IMR-90 (cell line): ENCODE results near the gene RNF149. TPM values are rescaled to one million over a fixed set of nuclear protein-coding genes. Genes with fewer than 3 reads are reported as not detected.

Experiments used
- ATAC-seq: fragments of 200-7000 bp; cut with Tn5 transposase; 2 replicates; pipeline ENCODE4 v1.9.1; 2020; ENCODE audit warnings: low read depth, mild to moderate bottlenecking, moderate library complexity
- BruUV-seq: library from RNA; stranded (reverse); fragments of 400-500 nt; replicated peaks from 2 replicates; lab custom pipeline; 2021; lab: Mats Ljungman, UMichigan
- CTCF ChIA-PET: fragments of 300-600 bp; formaldehyde crosslinking; extraction: SDS; loops from one replicate; lab custom pipeline; 2021; ENCODE audit warnings: antibody characterized with exemption; lab: Yijun Ruan, JAX
- POLR2A ChIA-PET: fragments of 300-600 bp; sonication (Branson Sonifier 250); formaldehyde crosslinking; loops from one replicate; lab custom pipeline; 2022; ENCODE audit warnings: antibody characterized with exemption; ENCODE audit not compliant: unreplicated experiment; lab: Charles Lee
- DNase-seq: peaks from one replicate; pipeline ENCODE4 v3.0.0; 2013
- H2AFZ ChIP-seq: replicated peaks from 2 replicates; pipeline ENCODE3; 2013; ENCODE audit warnings: low read length, mild to moderate bottlenecking; ENCODE audit not compliant: poor library complexity
- H2AK5ac ChIP-seq: 2 replicates; pipeline ENCODE4 v1.6.1; 2013; ENCODE audit warnings: low read depth, low read length, inconsistent platforms
- H2AK9ac ChIP-seq: replicated peaks from 2 replicates; pipeline ENCODE3; 2013; ENCODE audit warnings: mild to moderate bottlenecking, low read depth, low read length, moderate library complexity; ENCODE audit not compliant: poor library complexity
- H2BK120ac ChIP-seq: 2 replicates; pipeline ENCODE4 v1.6.1; 2013; ENCODE audit warnings: low read depth, low read length, inconsistent platforms
- H2BK15ac ChIP-seq: 3 replicates; pipeline ENCODE4 v1.6.1; 2013; ENCODE audit warnings: low read depth, low read length, inconsistent platforms
- H2BK20ac ChIP-seq: 2 replicates; pipeline ENCODE4 v1.6.1; 2013; ENCODE audit warnings: low read depth, mild to moderate bottlenecking, inconsistent platforms, low read length, moderate library complexity
- H2BK5ac ChIP-seq: 2 replicates; pipeline ENCODE4 v1.6.1; 2013; ENCODE audit warnings: mild to moderate bottlenecking, low read depth, low read length, inconsistent platforms; ENCODE audit not compliant: poor library complexity, severe bottlenecking
- H3K14ac ChIP-seq: replicated peaks from 2 replicates; pipeline ENCODE4 v1.6.1; 2013; ENCODE audit warnings: low read depth, low read length, inconsistent platforms
- H3K18ac ChIP-seq: 2 replicates; pipeline ENCODE4 v1.6.1; 2013; ENCODE audit warnings: low read depth, low read length, control low read depth
- H3K23ac ChIP-seq: 2 replicates; pipeline ENCODE4 v1.6.1; 2013; ENCODE audit warnings: low read depth, low read length, inconsistent platforms
- H3K27ac ChIP-seq: 2 replicates; pipeline ENCODE4 v1.5.1; 2013; ENCODE audit warnings: mild to moderate bottlenecking, control low read depth, low read length; ENCODE audit not compliant: insufficient read depth
- H3K27me3 ChIP-seq: 2 replicates; pipeline ENCODE4 v1.6.1; 2013; ENCODE audit warnings: low read length; ENCODE audit not compliant: control insufficient read depth, insufficient read depth
- H3K36me3 ChIP-seq: 2 replicates; pipeline ENCODE4 v1.6.1; 2013; ENCODE audit warnings: low read length, mixed read lengths; ENCODE audit not compliant: control insufficient read depth, insufficient read depth
- H3K4ac ChIP-seq: 2 replicates; pipeline ENCODE4 v1.6.1; 2013; ENCODE audit warnings: low read depth, low read length, inconsistent platforms
- H3K4me1 ChIP-seq: 2 replicates; pipeline ENCODE4 v1.6.1; 2013; ENCODE audit warnings: low read length, mixed read lengths; ENCODE audit not compliant: control insufficient read depth, insufficient read depth
- H3K4me2 ChIP-seq: 2 replicates; pipeline ENCODE4 v1.6.1; 2013; ENCODE audit warnings: low read depth, mild to moderate bottlenecking, control low read depth, low read length, moderate library complexity
- H3K4me3 ChIP-seq: 2 replicates; pipeline ENCODE4 v1.5.1; 2013; ENCODE audit warnings: low read depth, mild to moderate bottlenecking, control low read depth, low read length, moderate library complexity; ENCODE audit not compliant: insufficient read depth
- H3K56ac ChIP-seq: 2 replicates; pipeline ENCODE4 v1.6.1; 2013; ENCODE audit warnings: low read length, inconsistent platforms; ENCODE audit not compliant: insufficient read depth; ENCODE audit errors: extremely low read depth
- H3K79me1 ChIP-seq, 2 experiments: 2 replicates each; pipeline ENCODE4 v1.6.1; 2013; ENCODE audit warnings: low read length in 2 of 2, inconsistent platforms in 1 of 2, low read depth in 1 of 2
- H3K9ac ChIP-seq: 2 replicates; pipeline ENCODE4 v1.6.1; 2013; ENCODE audit warnings: low read depth, low read length, control low read depth
- H3K9me1 ChIP-seq: 2 replicates; pipeline ENCODE4 v1.6.1; 2013; ENCODE audit warnings: low read length, inconsistent platforms; ENCODE audit not compliant: insufficient read depth
- H3K9me3 ChIP-seq: 2 replicates; pipeline ENCODE4 v1.6.1; 2013; ENCODE audit warnings: low read length; ENCODE audit not compliant: control insufficient read depth, insufficient read depth
- H4K20me1 ChIP-seq: 2 replicates; pipeline ENCODE4 v1.6.1; 2013; ENCODE audit warnings: low read length, inconsistent platforms; ENCODE audit not compliant: insufficient read depth
- H4K5ac ChIP-seq: 2 replicates; pipeline ENCODE4 v1.6.1; 2013; ENCODE audit warnings: mild to moderate bottlenecking, low read depth, low read length, control low read depth
- H4K8ac ChIP-seq, 2 experiments: 2 replicates each; pipeline ENCODE4 v1.6.1; 2013; ENCODE audit warnings: low read depth in 2 of 2, low read length in 2 of 2, control low read depth in 1 of 2, inconsistent platforms in 1 of 2
- H4K91ac ChIP-seq: 2 replicates; pipeline ENCODE4 v1.6.1; 2013; ENCODE audit warnings: low read depth, low read length, inconsistent platforms; ENCODE audit not compliant: insufficient read depth
- FOS ChIP-seq: fragments of 150-350 bp; IDR thresholded peaks from 2 replicates; pipeline ENCODE4 v1.6.1; 2016; ENCODE audit warnings: low read depth, low read length
- NFE2L2 ChIP-seq: fragments of 150-350 bp; IDR thresholded peaks from 2 replicates; pipeline ENCODE4 v1.6.1; 2016; ENCODE audit warnings: low read depth, mild to moderate bottlenecking, low read length
- WGBS, 2 experiments: methylation state at CpG; one replicate each; pipeline versions ENCODE4 v1.1.5 to v1.1.7; 2013; ENCODE audit warnings: missing lambda C conversion rate in 2 of 2; ENCODE audit not compliant: insufficient read length in 1 of 2; ENCODE audit errors: extremely low coverage in 2 of 2; 5-methylcytosine and 5-hydroxymethylcytosine counted together
- dilution Hi-C: fragments of 300-500 bp; cut with HindIII; formaldehyde crosslinking; loops from one replicate; pipeline ENCODE4 v1.14.3; 2018; ENCODE audit warnings: low sequenced_read_pairs; ENCODE audit not compliant: unreplicated experiment
- in situ Hi-C: fragments of 300-500 bp; cut with MboI; formaldehyde crosslinking; loops from 3 replicates; pipeline ENCODE4 v1.14.3; 2019; ENCODE audit warnings: low sequenced_read_pairs, inconsistent platforms, mixed read lengths
- intact Hi-C: fragments of 100-400 bp; cut with micrococcal nuclease; formaldehyde crosslinking; loops from 2 replicates; pipeline ENCODE4 v1.10.0; 2022
- polyA plus RNA-seq, 3 experiments: library from polyadenylated mRNA; depleted of rRNA; stranded (reverse); fragments of >200 nt; gene quantifications; 2 replicates each; pipeline ENCODE4 v1.2.3, GENCODE V29; 2012; ENCODE audit warnings: low replicate concordance in 1 of 3
- total RNA-seq: library from RNA; depleted of rRNA; stranded (reverse); fragments of >200 nt; gene quantifications from 2 replicates; pipeline ENCODE4 v1.2.3, GENCODE V29; 2012

The RNF149 gene
- total and polyA plus RNA-seq, 2 of the 4 experiments (the other 2 are of a cell fraction), result 14.5 to 18.6 TPM

GRCh38 chr2:101305492-101306078 is 2.9 kb downstream of the RNF149 start:
- no peak overlapping the region for H2AK5ac ChIP-seq
- intact Hi-C loops (no loop called here), dilution Hi-C loops (no loop called here), in situ Hi-C loops (no loop called here)
- peak overlapping the region; percentile 57 for H3K4me2 ChIP-seq
- H2BK20ac ChIP-seq, result no peak overlapping the region
- peak; percentile 74 for DNase-seq
- no peak overlapping the region for H2BK120ac ChIP-seq
- no peaks in the 10 kb centered on the region for H3K9me3 ChIP-seq
- WGBS, 2 experiments, result no CpG with 5 or more reads among the region's 7 CpGs
- H3K9me1 ChIP-seq, result peaks cover 15% of the 10 kb centered on the region
- BruUV-seq, result no TSS peak
- H4K20me1 ChIP-seq, result peaks cover 62% of the 10 kb centered on the region
- H4K91ac ChIP-seq, result no peak overlapping the region
- H2BK5ac ChIP-seq, result no peak overlapping the region
- no peak overlapping the region for H3K9ac ChIP-seq
- H3K18ac ChIP-seq, result no peak overlapping the region
- H3K4ac ChIP-seq, result no peak overlapping the region
- no peak overlapping the region for H2AK9ac ChIP-seq
- ATAC-seq, result 0 out of 2 replicates have a peak, but pooled peaks have one; percentile 14
- no peak overlapping the region for H2AFZ ChIP-seq
- no peak overlapping the region for H3K27ac ChIP-seq
- ChIA-PET CTCF (no interaction called here), POLR2A (no interaction called here)
- H3K27me3 ChIP-seq, result no peaks in the 10 kb centered on the region
- TF ChIP-seq FOS, result peak; percentile 31; the same call in 1 of the 2 replicates
- TF ChIP-seq NFE2L2, result no peak
- H3K14ac ChIP-seq, result no peak overlapping the region
- no peak overlapping the region for H3K23ac ChIP-seq
- peaks cover 12% of the 10 kb centered on the region for H3K4me1 ChIP-seq
- H2BK15ac ChIP-seq, result no peak overlapping the region
- H4K5ac ChIP-seq, result no peak overlapping the region
- H3K4me3 ChIP-seq, result no peak overlapping the region
- peaks cover 21 to 71% of the 10 kb centered on the region in 2 experiments for H3K79me1 ChIP-seq
- H3K56ac ChIP-seq, result no peak overlapping the region
- no peak overlapping the region for H4K8ac ChIP-seq
- no peaks in the 10 kb centered on the region for H3K36me3 ChIP-seq
